ENCODE measurements around the gene F12.
A peak's percentile ranks its signal among the peaks of the same experiment; 100 is the strongest.

The F12 gene

GRCh38 chr5:177450667-177451424 is 41.5 kb upstream of the F12 start:
- no peaks in the 10 kb centered on the region for H3K9me3 ChIP-seq (ENCODE audit: low read length)
- H3K4me1 ChIP-seq (ENCODE audit: insufficient read depth, low read length) = peaks cover 43% of the 10 kb centered on the region
- peaks cover 19% of the 10 kb centered on the region for H3K36me3 ChIP-seq (ENCODE audit: insufficient read depth, low read length)
- no peak overlapping the region for H3K4me3 ChIP-seq (ENCODE audit: low read length)
- H2AFZ ChIP-seq (ENCODE audit: low read depth, low read length) = no peak overlapping the region
- no peaks in the 10 kb centered on the region for H3K27me3 ChIP-seq (ENCODE audit: insufficient read depth, low read length)

GRCh38 chr5:177449140-177450061 is 40.0 kb upstream of the F12 start:
- Histone ChIP-seq H3K36me3 (ENCODE audit: insufficient read depth, low read length) (peaks cover 15% of the 10 kb centered on the region), H3K4me3 (ENCODE audit: low read length) (no peak overlapping the region), H3K27me3 (ENCODE audit: insufficient read depth, low read length) (no peaks in the 10 kb centered on the region), H2AFZ (ENCODE audit: low read depth, low read length) (no peak overlapping the region), H3K9me3 (ENCODE audit: low read length) (no peaks in the 10 kb centered on the region), H3K4me1 (ENCODE audit: insufficient read depth, low read length) (peaks cover 57% of the 10 kb centered on the region)

- peaks cover 9% of the 10 kb centered on the region for H3K36me3 ChIP-seq (ENCODE audit: insufficient read depth, low read length)
- H3K4me3 ChIP-seq (ENCODE audit: low read length) = no peak overlapping the region
- H3K4me1 ChIP-seq (ENCODE audit: insufficient read depth, low read length) = peaks cover 62% of the 10 kb centered on the region
- no peak overlapping the region for H2AFZ ChIP-seq (ENCODE audit: low read depth, low read length)
- no peaks in the 10 kb centered on the region for H3K9me3 ChIP-seq (ENCODE audit: low read length)
- no peaks in the 10 kb centered on the region for H3K27me3 ChIP-seq (ENCODE audit: insufficient read depth, low read length)
Measured at GRCh38 chr5:177448244-177448950, 39.0 kb upstream of the F12 start.

- H3K27me3 ChIP-seq (ENCODE audit: insufficient read depth, low read length) = no peaks in the 10 kb centered on the region
Measured at GRCh38 chr5:177447611-177448243, 38.4 kb upstream of the F12 start.

GRCh38 chr5:177447066-177447610 is 37.8 kb upstream of the F12 start:
- Histone ChIP-seq H3K4me3 (ENCODE audit: low read length) (peak overlapping the region; percentile 50), H3K27me3 (ENCODE audit: insufficient read depth, low read length) (no peaks in the 10 kb centered on the region), H3K9me3 (ENCODE audit: low read length) (no peaks in the 10 kb centered on the region), H3K4me1 (ENCODE audit: insufficient read depth, low read length) (peaks cover 59% of the 10 kb centered on the region), H3K36me3 (ENCODE audit: insufficient read depth, low read length) (peaks cover 3% of the 10 kb centered on the region), H2AFZ (ENCODE audit: low read depth, low read length) (no peak overlapping the region)

More at GRCh38 chr5:177447611-177448243, 38.4 kb upstream of the F12 start:
- Histone ChIP-seq H3K36me3 (ENCODE audit: insufficient read depth, low read length) (peaks cover 3% of the 10 kb centered on the region), H2AFZ (ENCODE audit: low read depth, low read length) (no peak overlapping the region), H3K4me1 (ENCODE audit: insufficient read depth, low read length) (peaks cover 61% of the 10 kb centered on the region), H3K9me3 (ENCODE audit: low read length) (no peaks in the 10 kb centered on the region), H3K4me3 (ENCODE audit: low read length) (peak overlapping the region; percentile 4)

- H3K4me3 ChIP-seq (ENCODE audit: low read length) = peak within 1 kb of the TSS; percentile 50
- H3K36me3 ChIP-seq (ENCODE audit: insufficient read depth, low read length) = peaks cover 5% of the 10 kb centered on the region
- H2AFZ ChIP-seq (ENCODE audit: low read depth, low read length) = no peak within 1 kb of the TSS
- H3K9me3 ChIP-seq (ENCODE audit: low read length) = no peaks in the 10 kb centered on the region
- H3K27me3 ChIP-seq (ENCODE audit: insufficient read depth, low read length) = no peaks in the 10 kb centered on the region
- peaks cover 59% of the 10 kb centered on the region for H3K4me1 ChIP-seq (ENCODE audit: insufficient read depth, low read length)
Measured at GRCh38 chr5:177446200-177447065, 37.1 kb upstream of the F12 start, which contains the start of gene PRR7. Gene PRR7, plus strand, starts transcription at chr5:177446814. Its CDS starts 8,254 bp downstream, at chr5:177455068.

- Histone ChIP-seq H3K36me3 (ENCODE audit: insufficient read depth, low read length) (peaks cover 5% of the 10 kb centered on the region), H3K4me3 (ENCODE audit: low read length) (peak overlapping the region; percentile 50), H3K9me3 (ENCODE audit: low read length) (no peaks in the 10 kb centered on the region), H2AFZ (ENCODE audit: low read depth, low read length) (no peak overlapping the region), H3K4me1 (ENCODE audit: insufficient read depth, low read length) (peaks cover 59% of the 10 kb centered on the region), H3K27me3 (ENCODE audit: insufficient read depth, low read length) (no peaks in the 10 kb centered on the region)
Measured at GRCh38 chr5:177445917-177446199, 36.5 kb upstream of the F12 start.

- Histone ChIP-seq H3K9me3 (ENCODE audit: low read length) (no peaks in the 10 kb centered on the region), H3K27me3 (ENCODE audit: insufficient read depth, low read length) (no peaks in the 10 kb centered on the region), H3K4me3 (ENCODE audit: low read length) (peak overlapping the region; percentile 50), H2AFZ (ENCODE audit: low read depth, low read length) (no peak overlapping the region), H3K36me3 (ENCODE audit: insufficient read depth, low read length) (peaks cover 5% of the 10 kb centered on the region), H3K4me1 (ENCODE audit: insufficient read depth, low read length) (peaks cover 54% of the 10 kb centered on the region)
Measured at GRCh38 chr5:177445052-177445916, 35.9 kb upstream of the F12 start.

- Histone ChIP-seq H3K4me1 (ENCODE audit: insufficient read depth, low read length) (peaks cover 45% of the 10 kb centered on the region), H2AFZ (ENCODE audit: low read depth, low read length) (no peak overlapping the region), H3K4me3 (ENCODE audit: low read length) (no peak overlapping the region), H3K36me3 (ENCODE audit: insufficient read depth, low read length) (peaks cover 5% of the 10 kb centered on the region), H3K9me3 (ENCODE audit: low read length) (no peaks in the 10 kb centered on the region), H3K27me3 (ENCODE audit: insufficient read depth, low read length) (no peaks in the 10 kb centered on the region)
Measured at GRCh38 chr5:177444106-177445051, 35.0 kb upstream of the F12 start.

- H3K36me3 ChIP-seq (ENCODE audit: insufficient read depth, low read length) = peaks cover 10% of the 10 kb centered on the region
- H3K27me3 ChIP-seq (ENCODE audit: insufficient read depth, low read length) = no peaks in the 10 kb centered on the region
- no peak overlapping the region for H3K4me3 ChIP-seq (ENCODE audit: low read length)
- H2AFZ ChIP-seq (ENCODE audit: low read depth, low read length) = no peak overlapping the region
- H3K9me3 ChIP-seq (ENCODE audit: low read length) = no peaks in the 10 kb centered on the region
- peaks cover 35% of the 10 kb centered on the region for H3K4me1 ChIP-seq (ENCODE audit: insufficient read depth, low read length)
Measured at GRCh38 chr5:177443144-177443983, 34.0 kb upstream of the F12 start.

All from neuron (in vitro differentiated cells).